ENCODE results near the gene FAM168B.
A peak's percentile ranks its signal among the peaks of the same experiment; 100 is the strongest.
"Not testable (repeated sequence)": the region's sequence is repeated elsewhere in the genome, so short reads cannot be mapped to it uniquely, and the experiment has no call there.

FAM168B gene

DNA sequence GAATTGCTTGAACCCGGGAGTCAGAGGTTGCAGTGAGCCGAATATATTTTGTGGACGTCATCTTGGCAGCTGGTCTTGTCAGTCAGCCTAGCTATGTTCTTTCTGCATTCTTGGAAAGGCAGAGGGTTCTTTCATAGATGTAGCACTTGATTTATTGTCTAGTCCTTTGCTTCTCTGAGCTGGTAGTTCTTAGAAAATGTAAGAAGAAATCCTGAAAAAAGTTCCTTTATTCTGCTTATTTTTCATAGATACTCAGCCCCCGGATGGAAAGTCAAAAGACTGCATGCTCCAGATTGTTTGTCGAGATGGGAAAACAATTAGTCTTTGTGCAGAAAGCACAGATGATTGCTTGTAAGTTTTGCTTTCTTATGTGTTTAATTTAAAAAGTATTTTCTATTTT lies 33.2 kb upstream of the FAM168B start:
- no peak overlapping the region for H3K27ac ChIP-seq
- TF ChIP-seq CTCF (conservative IDR thresholded peaks at IDR 0.05) (no peak), ZFX (IDR thresholded peaks at IDR 0.05) (no peak)

GRCh38 chr2:131125195-131125757 lies 32.0 kb upstream of the FAM168B start:
- TF ChIP-seq ZFX (IDR thresholded peaks at IDR 0.05) (no peak), CTCF (conservative IDR thresholded peaks at IDR 0.05) (no peak)
- H3K27ac ChIP-seq = no peak overlapping the region

DNA sequence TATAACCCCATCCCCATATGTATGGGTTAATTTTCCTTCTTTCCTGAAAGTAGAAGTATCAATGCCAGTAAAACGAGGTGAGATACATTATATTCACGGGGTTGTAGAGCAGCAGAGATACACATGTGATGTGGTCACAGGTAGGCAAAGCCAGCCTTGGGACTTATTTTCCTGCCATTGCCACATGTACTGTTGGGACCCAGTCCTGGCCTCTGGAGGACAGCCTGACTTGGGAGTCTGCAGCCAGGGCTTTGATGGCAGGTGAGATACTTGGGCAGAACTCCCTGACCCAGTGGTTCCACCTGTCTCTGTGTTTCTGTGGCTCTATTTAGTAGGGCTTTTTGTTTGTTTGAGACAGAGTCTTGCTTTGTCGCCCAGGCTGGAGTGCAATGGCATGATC lies 29.9 kb upstream of the FAM168B start:
- no peak for TF ChIP-seq CTCF (conservative IDR thresholded peaks at IDR 0.05)
- TF ChIP-seq ZFX (IDR thresholded peaks at IDR 0.05) = no peak
- no peak overlapping the region for H3K27ac ChIP-seq

DNA sequence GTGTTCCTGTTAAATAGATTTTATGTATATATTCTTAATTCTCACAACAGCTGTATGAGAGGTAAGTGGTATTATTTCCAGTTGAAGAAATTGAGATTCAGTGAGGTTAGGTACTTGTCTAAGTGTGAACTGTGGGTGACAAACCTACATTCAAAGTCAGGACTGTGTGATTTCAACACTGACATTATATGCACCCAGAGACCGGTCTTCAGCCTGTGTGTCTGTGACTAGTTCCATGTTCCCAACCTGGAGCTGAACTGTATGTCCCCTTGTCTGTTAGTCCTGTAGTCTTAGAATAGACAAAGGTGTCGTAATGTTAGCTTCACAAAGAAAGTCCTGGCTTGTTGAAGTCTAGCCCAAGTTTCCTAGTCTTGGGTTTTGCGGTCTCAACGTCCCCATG lies 29.2 kb upstream of the FAM168B start:
- H3K27ac ChIP-seq = no peak overlapping the region
- TF ChIP-seq ZFX (IDR thresholded peaks at IDR 0.05) (no peak), CTCF (conservative IDR thresholded peaks at IDR 0.05) (no peak)

DNA sequence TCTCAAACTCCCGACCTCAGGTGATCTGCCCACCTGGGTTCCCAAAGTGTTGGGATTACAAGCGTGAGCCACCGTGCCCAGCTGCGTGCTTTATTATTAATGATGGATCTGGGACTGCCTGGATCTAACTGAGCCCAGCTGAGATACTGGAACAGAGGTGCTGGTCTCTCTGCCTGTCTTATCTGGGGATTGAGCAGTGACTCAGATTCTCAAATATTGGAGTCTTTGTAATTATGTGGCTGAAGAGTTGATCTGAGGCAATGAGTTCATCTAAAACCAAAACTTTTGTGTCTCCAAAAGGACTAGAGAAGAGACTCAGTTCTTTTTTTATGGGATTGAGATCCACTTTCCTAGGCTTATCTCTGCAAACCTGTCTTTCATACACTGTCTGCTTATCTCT lies 28.2 kb upstream of the FAM168B start:
- TF ChIP-seq CTCF (conservative IDR thresholded peaks at IDR 0.05) = no peak
- TF ChIP-seq ZFX (IDR thresholded peaks at IDR 0.05) = no peak

DNA sequence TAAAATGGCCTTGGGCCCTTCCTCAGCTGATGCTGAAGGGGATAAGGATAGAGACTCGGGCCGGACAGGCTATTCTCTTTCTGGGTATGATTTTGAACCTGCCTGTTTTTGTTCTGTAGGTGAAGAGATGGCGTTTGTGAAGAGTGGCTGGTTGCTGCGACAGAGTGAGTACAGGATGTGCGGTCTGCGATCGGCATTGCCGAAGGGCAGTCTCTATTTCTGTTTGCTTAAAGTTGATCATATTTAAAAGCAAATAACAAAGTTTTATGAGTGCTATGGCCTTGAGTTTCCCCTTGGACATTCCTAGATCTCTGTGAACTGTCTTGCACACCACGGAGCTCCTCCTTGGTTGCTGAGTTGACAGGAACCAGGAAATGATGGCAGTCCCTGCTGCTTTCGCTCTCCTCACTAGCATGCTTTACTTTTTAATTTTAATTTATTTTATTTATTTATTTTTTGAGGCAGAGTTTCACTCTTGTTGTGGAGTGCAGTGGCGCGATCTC lies 27.6 kb upstream of the FAM168B start:
- no peak for TF ChIP-seq CTCF (conservative IDR thresholded peaks at IDR 0.05)
- TF ChIP-seq ZFX (IDR thresholded peaks at IDR 0.05) = no peak
- peak overlapping the region; percentile 93 for H3K27ac ChIP-seq

More for the DNA sequence above, 28.2 kb upstream of the FAM168B start:
- peak overlapping the region; percentile 93 for H3K27ac ChIP-seq

GRCh38 chr2:131115752-131116151 lies 22.5 kb upstream of the FAM168B start:
- TF ChIP-seq ZFX (IDR thresholded peaks at IDR 0.05) (no peak), CTCF (conservative IDR thresholded peaks at IDR 0.05) (no peak)
- no peak overlapping the region for H3K27ac ChIP-seq

- not testable (repeated sequence) for H3K27ac ChIP-seq
Measured at GRCh38 chr2:131114950-131115349, 21.7 kb upstream of the FAM168B start.
